GM03348 (cell line): ENCODE results near the gene PCLO.
"Not testable (repeated sequence)": the region's sequence is repeated elsewhere in the genome, so short reads cannot be mapped to it uniquely, and the experiment has no call there.

ENCODE experiments used
- DNase-seq: peaks from one replicate; pipeline ENCODE4 v3.0.0; 2012; ENCODE audit warnings: low spot score

PCLO gene

DNA sequence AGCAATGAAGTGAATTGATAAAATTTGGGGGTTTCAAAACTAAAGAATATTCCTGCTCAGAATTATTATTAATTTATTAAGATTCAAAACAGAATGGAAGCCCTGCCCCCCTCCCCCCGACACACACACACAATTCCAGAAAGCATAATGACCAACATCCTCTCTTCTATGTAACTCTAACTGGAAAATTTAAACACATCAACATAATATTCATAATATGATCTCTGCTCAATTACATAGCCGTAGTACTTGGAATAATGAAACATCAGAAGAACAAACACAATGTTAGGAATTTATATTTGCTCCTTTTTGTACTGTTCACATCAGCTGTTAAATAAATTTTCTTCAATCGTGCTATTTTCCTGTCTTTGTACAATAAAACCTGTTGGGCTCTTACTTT lies 20.8 kb downstream of the PCLO start:
- DNase-seq: no peak

DNA sequence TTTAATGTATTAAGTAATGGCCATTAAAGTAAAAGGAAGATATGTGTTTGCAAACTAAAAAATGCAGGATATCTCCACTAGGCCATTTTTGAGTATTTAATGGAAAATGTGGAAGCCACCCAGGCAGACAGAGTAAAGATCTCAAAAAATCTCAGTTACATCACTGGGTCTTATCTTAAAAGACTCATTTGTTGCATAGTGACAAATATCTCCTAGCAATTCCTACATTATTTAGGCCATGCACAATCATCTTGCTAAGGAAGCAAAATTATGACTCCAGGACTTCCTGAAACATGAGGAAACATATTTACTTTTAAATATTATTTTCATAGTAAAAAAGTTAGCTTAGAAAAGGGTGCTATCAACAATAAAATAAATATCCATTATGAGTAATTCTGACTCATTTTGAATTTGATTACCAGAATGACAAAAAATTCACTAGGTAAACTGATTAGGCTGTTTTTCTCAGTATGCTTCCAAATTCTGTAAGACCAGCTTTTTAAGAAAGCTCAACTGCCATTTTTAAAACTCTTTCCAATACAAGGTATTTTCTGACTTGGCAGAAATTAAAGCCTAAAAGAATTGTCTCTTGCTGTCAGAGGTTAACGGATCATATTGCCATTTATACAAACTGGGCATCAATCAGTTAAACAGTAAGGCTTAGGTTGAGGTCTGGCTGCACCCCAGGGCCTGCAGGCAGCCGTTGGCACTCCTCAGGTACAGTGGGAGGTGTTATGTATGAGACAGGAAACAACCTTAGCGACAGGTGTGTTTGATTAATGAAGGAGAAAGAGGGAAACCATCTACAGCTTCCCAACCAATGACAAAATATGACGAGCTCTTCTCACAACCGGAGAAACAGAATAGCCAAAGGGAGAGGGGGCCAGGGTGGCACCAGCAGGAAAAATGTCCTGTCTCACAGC lies 31.8 kb downstream of the PCLO start:
- no peak for DNase-seq

DNA sequence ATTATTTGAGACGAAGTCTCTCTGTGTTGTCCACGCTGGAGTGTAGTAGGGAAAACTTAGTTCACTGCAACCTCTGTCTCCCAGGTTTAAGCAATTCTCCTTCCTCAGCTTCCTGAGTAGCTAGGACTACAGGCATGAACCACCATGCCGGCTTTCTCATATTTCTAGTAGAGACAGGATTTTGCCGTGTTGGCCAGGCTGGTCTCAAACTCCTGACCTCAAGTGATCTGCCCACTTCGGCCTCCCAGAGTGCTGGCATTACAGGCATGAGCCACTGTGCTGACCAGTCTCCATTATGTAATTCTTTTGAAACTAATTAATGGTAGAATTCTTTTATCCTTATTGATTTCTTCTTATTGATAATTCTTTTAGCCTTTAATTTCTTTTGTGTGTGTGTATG lies 32.5 kb downstream of the PCLO start:
- DNase-seq: no peak

DNA sequence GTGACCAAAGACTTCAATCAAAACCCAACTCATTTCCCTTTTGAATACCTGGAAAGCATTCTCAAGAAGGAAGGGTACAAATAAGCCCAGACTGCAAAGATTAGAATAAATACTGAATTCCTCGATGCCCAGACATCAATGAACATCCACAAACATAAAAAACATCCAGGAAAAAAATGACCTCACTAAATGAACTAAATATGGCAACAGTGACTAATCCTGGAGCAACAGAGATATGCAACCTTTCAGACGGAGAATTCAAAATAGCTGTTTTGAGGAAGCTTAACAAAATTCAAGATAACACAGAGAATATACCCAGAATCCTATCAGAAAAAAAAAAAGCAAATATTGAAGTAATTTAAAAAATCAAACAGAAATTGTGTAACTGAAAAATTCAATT lies 43.2 kb downstream of the PCLO start:
- no peak for DNase-seq

DNA sequence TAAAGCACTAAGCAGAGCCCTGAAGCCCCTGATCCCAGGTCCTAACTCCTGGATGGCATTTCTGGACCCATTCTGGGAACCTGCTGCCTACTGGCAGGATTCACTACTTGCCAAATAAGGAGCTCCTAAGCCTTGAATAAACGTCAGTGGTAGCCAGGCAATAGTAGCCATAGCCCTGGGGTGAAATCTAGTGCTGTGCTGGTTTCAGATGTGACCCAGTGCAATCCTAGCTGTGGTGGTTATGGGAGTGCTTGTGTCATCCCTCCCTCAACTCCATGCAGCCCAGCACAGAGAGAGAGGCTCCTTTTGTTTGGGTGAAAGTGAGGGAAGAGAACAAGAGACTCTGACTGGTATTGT lies 43.7 kb downstream of the PCLO start:
- DNase-seq: no peak

DNA sequence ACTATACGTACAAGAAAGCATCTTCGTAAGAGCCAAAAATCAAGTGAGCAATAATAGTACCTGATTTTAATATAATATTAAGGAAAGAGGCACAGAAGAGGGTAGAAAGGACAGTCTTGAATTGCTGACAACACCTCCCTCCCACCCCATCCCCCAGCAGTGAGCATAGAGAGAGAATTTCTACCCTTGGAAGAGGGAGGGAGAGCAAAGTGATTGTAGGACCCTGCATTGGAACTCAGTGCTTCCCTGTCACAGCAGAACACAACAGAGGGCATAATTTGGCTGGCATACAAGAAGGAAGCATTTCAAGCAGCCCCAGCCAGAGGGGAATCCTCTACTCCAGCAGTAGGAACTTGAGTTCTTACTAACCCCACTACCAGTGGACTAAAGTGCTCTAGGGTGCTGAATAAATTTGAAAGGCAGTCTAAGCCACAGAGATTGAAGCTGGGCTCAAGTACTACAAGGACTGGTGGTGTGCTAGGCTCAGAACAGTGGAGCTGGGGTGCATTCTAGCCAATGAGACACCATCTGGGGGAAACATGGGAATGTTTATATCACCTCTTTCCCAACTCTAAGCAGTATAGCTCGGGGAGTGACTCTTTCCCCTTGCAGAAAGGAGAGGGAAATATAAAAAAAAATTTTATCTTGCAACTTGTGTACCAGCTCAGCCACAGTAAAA lies 44.2 kb downstream of the PCLO start:
- DNase-seq: no peak

DNA sequence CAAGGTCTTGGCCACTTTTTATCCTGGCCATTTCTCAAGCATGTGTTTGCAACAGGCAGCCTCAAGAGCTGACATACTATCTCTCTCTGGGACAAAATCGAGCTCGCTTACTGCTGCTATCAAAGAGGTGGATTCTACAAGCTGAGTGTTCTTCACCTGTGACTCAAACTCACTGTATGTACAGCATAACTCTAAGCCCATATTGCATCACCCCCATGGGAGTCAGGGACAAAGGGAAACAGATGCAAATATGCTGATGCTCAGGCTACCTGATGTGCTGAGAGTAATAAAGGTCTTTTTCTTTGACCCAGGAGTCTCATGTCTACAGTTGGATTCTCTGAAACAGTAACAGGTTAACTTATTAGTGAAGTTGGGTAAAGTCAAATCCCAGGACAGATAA lies 45.2 kb downstream of the PCLO start:
- DNase-seq: no peak

DNA sequence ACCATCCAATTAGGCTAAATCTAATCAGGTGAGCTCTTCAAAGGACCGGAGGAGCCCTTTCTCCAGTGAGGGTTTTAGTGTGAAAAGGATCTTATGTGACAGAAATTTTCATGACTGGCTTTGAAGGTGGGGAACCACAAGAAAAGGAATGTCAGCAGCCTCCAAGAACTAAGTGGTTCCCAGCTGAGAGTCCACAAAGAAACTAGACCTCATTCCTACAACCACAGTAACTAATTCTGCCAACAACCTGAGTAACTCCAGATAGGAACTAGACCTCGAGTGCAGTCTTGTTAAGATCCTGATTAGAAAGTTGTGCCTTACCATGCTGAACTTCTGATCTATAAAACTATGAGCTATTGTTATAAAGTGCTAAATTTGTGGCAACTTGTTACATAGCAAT lies 51.3 kb downstream of the PCLO start:
- no peak for DNase-seq

DNA sequence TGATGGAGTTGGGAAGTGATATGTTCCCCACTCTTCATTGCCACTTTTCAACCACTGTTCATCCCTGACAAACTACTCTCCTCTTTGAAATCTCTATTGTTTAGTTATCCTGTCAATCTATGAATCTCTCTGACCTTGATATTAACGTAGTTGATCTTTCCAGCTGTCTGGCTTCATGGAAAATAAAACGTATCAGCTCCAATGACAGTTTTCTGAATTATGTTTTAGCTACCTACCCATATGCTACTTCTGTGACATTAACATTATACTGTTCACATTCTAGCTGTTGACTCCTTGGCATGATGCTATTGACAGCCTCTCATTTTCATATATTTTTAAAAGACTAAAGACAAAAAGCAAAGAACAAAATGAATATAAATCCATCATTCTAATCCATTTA lies 53.3 kb downstream of the PCLO start:
- no peak for DNase-seq

DNA sequence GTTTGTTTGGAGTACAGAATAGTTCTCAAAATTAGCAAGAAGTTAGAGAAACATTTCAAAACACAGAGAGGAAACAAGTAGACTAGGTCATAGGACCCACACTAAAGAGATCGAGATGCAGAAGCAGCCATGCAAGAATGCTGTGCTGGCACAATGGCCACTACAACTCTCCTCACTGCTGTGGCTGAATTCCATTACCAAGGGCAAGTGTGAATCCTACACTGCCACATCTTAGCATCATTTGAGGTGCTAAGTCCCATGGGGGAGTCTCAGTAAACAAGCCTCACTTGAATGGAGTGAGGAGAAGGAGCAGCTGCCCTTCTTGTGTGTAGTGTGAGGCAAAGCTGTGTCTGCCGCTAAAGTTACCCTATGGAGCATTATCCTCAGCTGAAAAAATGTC lies 56.7 kb downstream of the PCLO start:
- DNase-seq: no peak

DNA sequence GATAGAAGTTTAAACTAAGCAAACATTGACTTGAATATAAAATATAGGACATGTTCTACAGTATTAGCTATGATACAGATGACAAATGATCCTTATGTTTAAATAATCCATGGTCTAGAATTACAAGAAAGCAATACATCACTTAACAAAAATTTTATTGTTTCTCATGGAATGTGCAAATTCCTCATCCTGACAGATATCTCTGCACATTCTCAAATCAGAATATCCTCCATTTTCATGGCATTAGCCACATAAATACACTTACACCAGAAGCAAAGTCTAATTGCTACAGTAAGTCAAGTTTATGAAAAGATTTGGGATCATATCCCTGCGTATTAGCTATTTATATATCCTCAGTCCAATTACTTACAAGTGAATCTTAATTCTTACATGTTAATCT lies 57.6 kb downstream of the PCLO start:
- DNase-seq: no peak

DNA sequence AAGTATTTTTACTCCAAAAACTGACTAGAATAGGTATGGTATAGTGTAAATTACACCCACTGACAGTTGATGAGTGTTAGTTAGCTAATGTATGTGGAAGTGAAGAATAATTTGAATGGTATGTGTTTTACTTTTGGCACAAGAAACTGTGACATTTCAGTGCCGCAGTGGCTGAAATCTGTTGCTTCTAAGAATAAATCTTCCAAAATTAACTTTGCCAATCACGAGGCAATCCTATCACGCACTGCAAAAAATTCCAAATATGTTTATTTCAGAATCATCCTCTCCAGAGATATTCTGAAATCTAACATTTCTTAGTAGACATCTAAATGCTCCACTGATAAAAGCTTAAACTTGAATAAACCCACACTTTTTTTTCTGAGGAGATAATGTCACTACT lies 61.2 kb downstream of the PCLO start:
- DNase-seq: no peak

DNA sequence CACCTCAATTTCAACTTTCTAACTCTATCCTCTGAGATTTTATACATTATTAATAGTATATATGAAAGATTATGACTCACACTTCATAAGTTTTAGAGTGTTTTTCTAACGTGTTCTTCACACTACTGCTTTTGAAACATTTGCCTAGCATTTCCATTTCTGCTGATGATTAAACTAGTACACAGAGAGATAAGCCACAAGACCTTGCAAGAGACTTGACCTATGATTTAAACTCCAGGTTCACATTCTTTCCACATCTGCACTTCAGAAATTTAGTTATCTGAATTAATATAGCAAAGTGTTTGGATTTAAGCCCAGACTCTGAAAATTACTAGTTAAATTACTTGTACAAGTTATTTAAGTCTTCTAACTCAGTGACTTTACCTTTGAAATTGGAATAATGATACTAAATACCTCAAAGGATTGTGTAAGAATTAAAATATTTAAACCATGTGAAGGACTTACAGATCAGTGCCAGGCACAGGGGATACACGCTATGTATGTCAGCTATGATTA lies 66.6 kb downstream of the PCLO start:
- no peak for DNase-seq

DNA sequence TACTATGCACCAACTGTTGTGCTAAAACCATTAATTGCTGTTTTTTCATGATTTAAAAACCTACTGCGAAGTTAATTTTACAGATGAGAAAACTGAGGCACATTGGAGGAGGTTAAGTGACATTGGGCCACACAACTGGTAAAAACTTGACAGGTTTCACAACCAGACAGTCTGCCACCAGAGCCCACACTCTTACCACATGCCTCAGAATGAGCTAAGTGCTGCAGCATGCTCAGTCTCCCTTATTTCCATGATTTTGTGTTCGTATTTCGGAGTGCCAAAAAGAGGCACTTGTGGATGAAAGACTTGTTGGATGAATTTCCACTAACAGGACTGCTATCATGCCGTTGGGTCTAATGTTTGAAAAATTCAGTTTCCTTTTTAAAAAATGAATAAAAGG lies 77.4 kb downstream of the PCLO start:
- DNase-seq: no peak

DNA sequence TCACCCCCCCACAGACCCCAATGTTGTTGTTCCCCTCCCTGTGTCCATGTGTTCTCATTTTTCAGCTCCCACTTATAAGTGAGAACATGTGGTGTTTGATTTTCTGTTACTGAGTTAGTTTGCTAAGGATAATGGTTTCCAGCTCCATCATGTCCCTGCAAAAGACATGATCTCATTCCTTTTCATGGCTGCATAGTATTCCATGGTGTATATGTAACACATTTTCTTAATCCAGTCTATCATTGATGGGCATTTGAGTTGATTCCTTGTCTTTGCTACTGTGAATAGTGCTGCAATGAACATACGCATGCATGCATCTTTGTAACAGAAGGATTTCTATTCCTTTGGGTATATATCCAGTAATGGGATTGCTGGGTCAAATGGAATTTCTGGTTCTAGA lies 82.8 kb downstream of the PCLO start:
- DNase-seq: not testable (repeated sequence)

DNA sequence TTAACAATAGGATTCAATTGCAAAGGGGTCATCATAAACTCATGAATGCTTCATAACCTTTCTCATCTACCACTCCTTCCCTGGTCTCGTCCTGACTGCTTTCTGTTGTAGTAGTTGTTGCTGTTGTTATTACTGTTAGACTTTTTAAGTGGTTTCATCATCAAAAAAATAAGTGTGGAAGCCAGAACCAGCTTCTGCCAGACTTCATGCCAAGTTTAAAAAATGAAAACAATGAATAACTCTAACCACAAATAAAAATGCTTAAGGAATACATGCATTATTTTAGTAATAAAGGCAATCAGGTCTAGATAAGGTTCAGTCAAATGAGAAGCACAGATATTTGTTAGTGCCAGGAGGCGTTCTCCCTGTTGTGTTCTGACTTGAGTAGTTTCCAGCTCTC lies 85.4 kb downstream of the PCLO start:
- no peak for DNase-seq

DNA sequence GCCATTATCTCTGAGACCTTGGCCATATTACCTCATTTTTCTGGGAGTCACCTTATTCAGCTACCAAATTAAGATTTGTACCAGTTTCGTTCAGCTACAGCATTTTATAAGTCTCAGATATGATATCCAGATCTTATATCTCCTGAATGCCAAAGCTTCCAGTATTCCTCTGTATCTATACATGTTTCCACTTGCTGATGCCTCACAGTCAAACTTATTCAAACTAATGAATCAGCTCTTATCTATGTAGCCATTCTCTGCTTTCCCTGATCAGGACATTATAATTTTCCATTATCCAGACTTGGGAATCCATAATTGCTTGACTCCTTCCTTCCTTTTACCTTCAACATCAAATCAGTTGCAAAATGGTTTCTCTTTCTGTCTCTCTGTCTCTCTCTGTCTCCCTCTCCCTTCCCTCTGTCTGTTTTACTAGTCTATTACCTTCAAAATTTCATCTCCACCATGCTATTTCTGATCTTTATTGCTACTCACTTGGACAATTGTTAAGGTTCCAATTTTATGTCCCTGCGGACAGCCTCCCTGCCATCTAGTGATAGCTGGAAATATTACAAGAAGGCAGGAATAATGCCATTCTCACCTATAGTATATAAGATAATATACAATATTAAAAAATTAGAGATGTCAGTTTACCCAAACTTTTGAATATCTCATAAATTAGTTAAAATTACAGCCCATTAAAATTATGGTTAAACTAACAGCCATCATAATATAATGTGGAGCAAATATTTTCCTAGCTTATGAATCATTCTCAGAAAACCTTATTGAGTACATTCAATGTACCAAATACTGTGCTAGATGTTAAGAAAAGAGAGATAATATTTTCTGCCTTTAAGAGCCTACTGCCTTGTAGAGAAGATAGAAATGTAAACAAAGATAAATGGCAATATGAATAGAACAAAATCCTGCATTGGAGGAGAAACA lies 89.8 kb downstream of the PCLO start:
- DNase-seq: no peak

DNA sequence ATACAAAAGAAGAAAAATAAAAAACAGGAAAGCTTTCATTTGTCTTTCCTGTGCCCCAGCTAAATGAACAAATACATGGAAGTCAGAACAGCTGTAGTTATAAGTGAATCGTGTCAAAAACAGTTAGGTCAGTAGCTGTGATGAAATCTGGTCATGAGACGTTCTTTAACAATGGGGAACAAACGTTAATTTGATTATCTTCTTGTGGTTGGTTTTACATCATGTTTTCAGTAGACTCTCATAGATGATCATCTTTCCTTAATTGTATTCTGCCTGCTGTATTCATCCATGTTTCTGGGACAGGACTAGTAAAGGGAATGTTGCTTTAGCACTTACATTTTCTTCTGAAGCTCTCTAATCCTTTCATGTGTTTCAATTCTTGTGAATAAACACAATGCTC lies 97.0 kb downstream of the PCLO start:
- no peak for DNase-seq

DNA sequence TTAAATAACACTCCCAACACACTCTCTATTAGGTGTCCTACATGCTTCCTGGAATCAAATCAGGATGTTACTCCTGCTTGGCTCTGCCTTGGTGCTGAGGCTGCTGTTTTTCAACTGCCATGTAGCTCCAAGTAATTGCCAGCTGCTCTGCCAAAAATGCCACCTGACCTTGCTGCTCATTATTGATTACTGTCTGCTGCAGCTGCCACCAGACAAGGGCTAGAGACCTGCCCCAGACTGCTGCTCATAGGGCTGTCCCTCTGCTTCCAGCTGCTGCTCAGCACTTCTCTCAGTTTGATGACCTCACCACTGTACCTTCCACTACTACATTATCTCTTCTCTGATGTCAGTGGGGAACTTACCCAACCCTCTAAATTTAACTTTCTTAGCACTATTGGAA lies 102.5 kb downstream of the PCLO start:
- no peak for DNase-seq

DNA sequence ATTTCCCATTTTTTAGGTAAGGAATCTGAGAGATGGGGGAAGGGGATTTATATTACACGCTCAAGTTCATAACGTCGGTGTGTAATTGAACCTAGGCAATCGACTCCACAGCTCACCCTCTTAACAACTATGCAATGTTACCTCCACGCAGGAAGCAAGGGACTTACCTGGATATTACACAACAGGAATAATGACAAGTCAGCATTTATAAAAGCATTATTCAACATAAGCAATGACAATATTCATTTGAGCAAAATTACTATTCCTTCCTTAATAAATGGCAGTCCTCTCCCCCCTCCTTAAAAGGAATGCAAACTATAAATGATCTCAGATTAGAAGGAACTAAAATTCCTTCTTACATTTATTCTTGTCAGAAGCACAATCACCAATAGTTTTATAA lies 104.0 kb downstream of the PCLO start:
- DNase-seq: no peak

DNA sequence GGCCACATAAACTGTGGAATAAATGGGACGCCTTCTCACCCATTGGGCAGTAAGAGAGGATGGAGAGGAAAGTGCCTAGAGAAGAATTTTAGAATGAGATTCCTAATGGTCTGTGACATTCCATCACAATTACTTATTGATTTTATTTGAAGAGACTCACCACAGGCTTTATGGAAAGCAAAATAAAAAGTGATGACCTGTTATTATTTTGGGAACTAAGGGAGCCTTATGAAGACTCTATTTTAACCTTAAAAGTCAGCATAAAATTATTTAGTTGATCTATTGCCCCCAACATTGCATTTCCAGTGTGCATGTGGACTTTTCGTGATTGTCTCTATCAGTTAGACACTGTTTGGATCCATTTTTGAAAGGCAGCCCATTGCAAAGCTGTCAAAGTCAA lies 107.5 kb downstream of the PCLO start:
- no peak for DNase-seq

DNA sequence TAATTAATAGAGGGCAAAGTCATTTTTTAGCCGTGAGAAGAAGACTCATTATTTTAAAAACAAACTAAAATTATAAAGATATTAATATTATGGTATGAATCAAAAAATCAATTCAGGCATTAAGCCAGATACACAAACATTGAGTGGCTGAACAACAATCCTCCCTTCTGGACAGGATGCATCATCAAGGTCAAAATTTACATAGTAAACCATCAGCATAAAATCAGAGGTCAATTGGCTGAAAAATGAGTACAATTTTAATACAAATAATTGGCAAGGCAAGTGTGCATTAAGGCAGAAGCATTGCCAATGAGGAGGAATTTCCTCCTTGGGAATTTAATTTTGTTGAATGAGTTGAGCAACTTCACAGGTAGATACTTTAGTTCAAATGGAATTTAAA lies 108.2 kb downstream of the PCLO start:
- no peak for DNase-seq

DNA sequence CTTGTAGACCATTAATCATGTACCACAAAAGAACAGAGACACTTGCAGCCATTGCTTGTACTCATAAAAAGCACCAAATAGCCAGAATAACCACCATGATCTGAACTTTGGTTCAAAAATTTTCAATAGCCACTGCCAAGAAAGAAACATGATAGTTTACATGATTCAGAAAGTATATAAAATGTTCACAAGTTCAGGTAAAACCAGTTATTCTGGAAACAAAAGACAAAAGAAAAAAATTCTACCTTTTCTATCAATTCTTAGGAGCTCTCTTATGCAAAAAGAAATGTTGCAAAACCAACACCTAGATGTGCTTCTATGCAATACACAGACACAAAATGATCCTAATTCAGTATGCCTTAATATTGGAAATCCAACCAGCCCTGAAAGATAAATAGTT lies 108.7 kb downstream of the PCLO start:
- no peak for DNase-seq
